Left lobe of liver (tissue), 2 donors: Measurements from ENCODE around the gene THADA. TPM values are rescaled to one million over a fixed set of nuclear protein-coding genes. Genes with fewer than 3 reads are reported as not detected.
"Not testable (repeated sequence)": the region's sequence is repeated elsewhere in the genome, so short reads cannot be mapped to it uniquely, and the experiment has no call there.

Experiments
- ATAC-seq: fragments of 200-7000 bp; cut with Tn5 transposase; one replicate; pipeline ENCODE4 v1.9.1; 2020; ENCODE audit warnings: mild to moderate bottlenecking, moderate library complexity
- DNase-seq: peaks from one replicate; pipeline ENCODE4 v3.0.0-alpha.2; 2020; ENCODE audit warnings: low spot score
- total RNA-seq: library from RNA; stranded (reverse); gene quantifications from one replicate; pipeline ENCODE4 v1.2.1, GENCODE V29; 2021
- donor health status: DM: no; HTN: no; CAD: no; lungs with moderate emphysema.
- donor health status: DM: no; HTN: yes; CAD: no.

The THADA gene
- total RNA-seq, 1 donor from 2014 or later, result 20.0 TPM

GRCh38 chr2:43417300-43417699, 178.5 kb downstream of the THADA start:
- ATAC-seq, result no peak
- DNase-seq, result no peak

- no peak for ATAC-seq
- no peak for DNase-seq
These were observed 180.2 kb downstream of the THADA start for GRCh38 chr2:43415592-43415991.

- DNase-seq (no peak), ATAC-seq (no peak)
These were observed 181.2 kb downstream of the THADA start for GRCh38 chr2:43414586-43415135.

DNA sequence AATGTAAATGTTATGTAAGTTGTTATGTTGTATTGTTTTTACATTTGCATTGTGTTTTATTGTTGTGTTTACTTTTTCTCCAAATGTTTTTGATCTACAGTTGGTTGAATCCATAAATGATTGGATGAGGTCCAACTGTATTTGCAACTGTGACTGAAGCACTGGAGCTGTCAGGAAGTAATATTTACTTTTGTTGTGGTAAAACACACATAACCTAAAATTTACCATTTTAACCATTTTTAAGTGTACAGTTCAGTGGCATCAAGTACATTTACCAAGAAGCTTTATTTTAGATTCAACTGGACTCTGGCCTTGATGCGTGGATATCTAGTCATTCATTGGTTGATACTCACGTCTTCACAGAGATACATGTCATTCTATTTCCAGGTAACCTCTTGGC, 181.8 kb downstream of the THADA start:
- DNase-seq (no peak), ATAC-seq (no peak)

- no peak for DNase-seq
- no peak for ATAC-seq
These were observed 183.6 kb downstream of the THADA start for GRCh38 chr2:43412114-43412753.

DNA sequence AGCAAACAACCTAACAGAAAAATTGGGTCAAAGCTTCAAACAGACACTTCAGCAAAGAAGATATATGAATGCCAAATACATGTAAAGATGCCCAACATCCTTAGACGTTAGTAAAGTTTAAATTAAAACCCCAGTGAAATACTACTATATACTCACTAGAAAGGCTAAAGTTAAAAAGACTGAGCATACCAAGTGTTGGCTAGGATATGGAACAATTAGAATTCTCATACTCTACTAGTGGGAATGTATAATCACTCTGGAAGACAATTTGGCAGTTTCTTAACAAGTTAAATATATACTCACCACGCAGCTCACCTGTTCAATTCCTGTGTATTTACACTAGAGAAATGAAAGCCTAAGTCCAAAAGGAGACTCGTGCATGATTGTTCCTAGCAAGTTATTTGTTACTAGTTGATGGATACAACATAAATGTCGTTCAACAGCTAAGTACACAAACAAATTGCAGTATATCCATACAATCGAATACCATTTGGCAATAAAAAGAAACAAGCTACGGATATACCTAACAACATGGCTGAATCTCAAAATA, 185.7 kb downstream of the THADA start:
- no peak for ATAC-seq
- no peak for DNase-seq

DNA sequence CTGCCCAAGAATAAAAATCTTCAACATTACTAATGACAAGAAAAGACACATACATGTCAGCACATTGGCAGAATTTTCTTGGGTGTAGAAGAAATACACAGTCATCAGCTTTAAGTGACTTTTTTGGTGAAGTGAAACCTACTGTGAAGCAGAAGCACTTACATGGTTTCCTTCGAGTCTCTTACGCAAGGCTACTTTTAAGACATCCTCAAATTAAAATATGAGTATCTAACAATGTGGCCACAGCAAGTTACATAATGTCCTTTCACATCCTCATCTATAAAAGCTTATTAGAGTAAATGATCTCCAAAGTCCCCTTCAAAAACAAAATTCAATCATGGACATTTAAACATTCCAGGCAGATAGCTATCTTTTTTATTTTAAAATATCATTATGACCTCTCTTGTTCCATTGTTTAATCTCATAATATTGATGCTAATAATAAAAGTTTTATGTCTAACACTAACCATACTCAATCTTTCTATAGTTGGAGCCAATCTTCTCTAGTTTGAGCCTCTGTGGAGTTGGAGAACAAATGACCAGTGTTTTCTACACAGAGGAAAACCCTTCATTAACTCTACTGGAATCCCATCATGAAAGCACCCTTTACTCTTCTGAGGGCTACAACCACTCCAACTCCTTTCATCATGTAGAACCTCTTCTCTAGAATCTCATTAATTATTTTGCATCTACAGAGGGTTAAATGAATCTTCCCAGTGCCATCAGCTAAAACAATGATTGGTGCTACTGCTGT, 187.3 kb downstream of the THADA start:
- DNase-seq, result no peak
- peak; percentile 29 for ATAC-seq

DNA sequence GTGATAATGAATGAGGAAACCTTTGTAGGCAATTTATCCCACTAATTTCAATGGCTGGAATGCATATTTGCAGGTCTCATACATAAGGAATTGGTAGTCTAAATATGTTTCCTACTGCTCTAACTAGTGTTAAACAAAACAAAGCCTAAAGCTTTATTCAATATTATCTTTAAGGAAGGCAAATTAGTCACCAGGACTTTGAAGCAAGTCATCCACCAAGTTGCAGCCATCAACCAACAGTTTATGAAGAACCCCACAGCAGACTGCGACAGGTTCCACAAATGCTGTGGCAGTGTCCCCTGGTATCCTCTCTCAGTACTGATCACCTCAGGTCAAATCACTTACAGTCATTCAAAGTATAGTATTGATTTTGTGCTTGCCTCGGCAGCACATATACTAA, 187.9 kb downstream of the THADA start:
- ATAC-seq (peak; percentile 25), DNase-seq (no peak)

- ATAC-seq (no peak), DNase-seq (no peak)
These were observed 189.1 kb downstream of the THADA start for GRCh38 chr2:43406651-43407279.

GRCh38 chr2:43405829-43406228, 190.0 kb downstream of the THADA start:
- ATAC-seq (no peak), DNase-seq (no peak)

DNA sequence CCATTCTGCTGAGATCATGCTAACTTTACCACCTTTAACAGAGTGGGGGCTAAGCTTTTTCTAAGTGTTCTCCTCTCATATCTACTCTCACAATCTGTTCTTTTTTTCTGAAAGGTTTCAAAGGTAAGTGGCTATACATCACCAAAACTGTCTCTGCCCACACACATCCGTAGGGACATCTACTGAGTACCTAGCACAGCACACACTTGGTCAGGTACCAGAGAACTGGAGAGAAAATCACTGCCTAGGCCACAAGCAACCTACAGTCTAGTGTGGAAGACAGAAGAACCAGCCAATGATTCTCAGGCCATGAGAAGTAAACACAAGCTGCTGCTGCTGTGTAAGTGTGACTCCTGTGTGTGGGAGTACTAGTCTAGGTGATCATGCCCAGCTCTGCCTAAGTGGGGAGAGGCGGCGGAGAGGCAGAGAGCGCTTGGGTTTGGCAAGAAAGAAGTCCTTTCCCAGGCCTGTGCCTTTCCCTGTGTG, 193.3 kb downstream of the THADA start:
- ATAC-seq, result no peak

GRCh38 chr2:43402002-43402401, 193.8 kb downstream of the THADA start:
- DNase-seq (no peak), ATAC-seq (no peak)

More for the DNA sequence above, 193.3 kb downstream of the THADA start:
- no peak for DNase-seq

GRCh38 chr2:43400508-43400907, 195.3 kb downstream of the THADA start:
- ATAC-seq, result no peak
- no peak for DNase-seq

DNA sequence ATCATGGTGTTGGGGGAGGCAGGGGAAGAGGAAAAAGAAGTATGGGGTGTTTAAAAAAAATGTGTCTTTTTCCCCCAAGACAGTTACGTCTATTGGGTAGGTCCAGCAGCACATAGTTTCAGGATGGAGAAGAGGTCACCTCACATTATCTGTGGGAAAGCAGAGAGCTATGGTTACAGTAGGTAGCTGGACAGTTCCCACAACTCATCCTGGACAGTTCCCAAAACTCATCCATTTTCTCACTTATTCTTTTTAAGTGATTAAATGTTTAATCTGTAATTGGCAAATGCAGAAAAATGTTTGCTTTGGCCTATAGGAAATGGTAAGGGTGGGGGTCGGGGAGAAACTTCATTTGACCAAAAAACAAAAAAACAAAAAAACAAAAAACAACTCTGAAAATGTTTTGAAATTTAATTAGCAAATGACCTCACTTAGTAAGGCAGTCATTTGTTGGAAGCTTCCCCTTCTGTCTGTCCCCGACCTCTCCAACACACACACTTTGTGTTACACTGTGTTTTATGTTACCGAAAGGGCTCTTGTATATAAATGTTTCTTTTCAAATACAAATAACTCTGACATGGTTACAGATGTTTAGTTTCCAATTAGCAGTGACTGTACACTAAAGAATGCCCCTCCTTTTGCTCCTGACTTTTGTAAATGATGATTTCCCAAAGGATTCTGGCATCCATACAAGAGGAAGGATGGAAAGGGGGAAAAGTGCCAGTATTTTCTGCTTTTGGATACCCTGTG, 196.1 kb downstream of the THADA start:
- no peak for ATAC-seq
- no peak for DNase-seq

DNA sequence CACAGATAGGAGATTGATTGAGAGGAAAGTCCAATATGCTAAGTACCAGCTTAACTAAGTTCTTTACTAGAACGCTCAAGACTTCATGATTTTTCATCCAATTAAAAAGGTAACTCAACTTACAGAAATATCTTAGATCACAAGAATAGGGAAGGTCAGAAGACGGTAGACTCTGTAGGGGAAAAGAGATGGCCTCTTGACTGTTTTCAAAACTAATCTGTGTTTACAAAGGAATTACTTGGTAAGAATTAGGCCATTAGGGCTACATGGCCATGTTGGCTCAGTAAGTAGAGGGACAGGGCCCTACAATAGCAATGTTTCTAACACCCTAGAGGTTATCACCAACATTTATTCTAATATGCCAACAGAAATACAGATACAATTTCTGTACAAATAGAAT, 196.7 kb downstream of the THADA start:
- no peak for ATAC-seq
- no peak for DNase-seq

DNA sequence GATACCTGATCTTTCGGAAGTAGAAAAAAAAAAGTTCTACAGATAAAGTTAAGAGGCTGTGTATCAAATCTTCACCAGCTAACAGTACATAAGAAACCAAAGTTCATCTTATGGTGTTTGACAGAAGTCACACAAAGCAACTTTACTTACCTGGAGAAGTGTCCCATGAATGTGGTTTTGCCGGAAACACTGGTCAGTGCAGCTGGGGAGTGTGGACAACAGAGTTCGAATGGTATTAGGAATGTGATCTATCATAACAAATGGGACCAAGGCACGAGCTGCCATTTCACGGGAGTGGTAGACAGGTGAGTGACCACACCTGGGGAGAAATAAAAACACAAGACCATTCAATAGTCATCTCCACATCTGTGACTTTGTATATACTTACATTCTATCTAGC, 198.0 kb downstream of the THADA start:
- ATAC-seq (no peak), DNase-seq (no peak)

GRCh38 chr2:43397411-43397810, 198.4 kb downstream of the THADA start:
- ATAC-seq, result peak; percentile 77
- no peak for DNase-seq

GRCh38 chr2:43396344-43396743, 199.5 kb downstream of the THADA start:
- DNase-seq, ATAC-seq: not testable (repeated sequence)

DNA sequence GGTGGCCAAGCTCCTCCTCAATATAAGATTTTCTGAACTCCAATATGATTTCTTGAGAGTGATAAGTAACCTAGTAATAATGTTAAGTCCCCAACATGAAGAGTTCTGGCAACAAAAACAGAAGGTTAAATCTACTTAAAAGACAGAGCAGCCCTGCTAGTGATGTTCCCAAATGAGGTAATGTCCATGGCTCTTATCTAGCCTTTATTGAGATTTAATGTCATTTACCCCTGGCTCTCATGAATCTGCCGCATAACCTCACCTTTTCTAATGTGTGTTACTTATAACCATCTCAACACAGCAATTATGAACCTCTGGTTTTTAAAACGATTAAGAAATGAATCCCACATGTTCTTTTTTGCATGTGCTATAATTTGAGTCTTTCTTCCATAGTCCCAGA, 201.9 kb downstream of the THADA start:
- ATAC-seq, result no peak
- DNase-seq, result no peak

DNA sequence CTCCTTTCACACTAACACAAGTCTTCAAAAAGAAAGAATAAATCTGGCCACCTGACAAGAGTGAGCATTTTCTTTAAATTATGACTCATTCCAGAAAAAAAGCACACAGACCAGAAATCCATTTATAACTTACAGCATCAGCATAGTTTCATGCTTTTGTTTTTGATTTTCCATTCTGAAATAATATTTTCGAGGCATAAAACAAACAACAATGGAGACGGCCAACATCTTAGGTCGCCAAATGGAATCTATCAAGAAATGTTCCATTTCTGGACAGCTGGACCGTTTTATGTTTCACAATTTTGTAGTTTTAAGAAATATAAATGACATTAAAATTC, 204.0 kb downstream of the THADA start:
- DNase-seq, result no peak
- ATAC-seq, result no peak
